NB4 (cell line): Measurements from ENCODE around the gene USP21.

Experiments
- POLR2A ChIP-seq: IDR thresholded peaks from 2 replicates; pipeline ENCODE4 v1.6.1; 2011; ENCODE audit warnings: mild to moderate bottlenecking; ENCODE audit not compliant: insufficient read length; ENCODE audit errors: extremely low read depth
- TF ChIP-seq, protein P1 (sequence below): IDR thresholded peaks from one replicate; pipeline ENCODE4 v1.5.1; 2012; ENCODE audit warnings: low read depth, low read length
- TF ChIP-seq, protein P2 (sequence below): IDR thresholded peaks from 2 replicates; pipeline ENCODE4 v1.6.1; 2011; ENCODE audit warnings: low read depth, low read length

DNA sequence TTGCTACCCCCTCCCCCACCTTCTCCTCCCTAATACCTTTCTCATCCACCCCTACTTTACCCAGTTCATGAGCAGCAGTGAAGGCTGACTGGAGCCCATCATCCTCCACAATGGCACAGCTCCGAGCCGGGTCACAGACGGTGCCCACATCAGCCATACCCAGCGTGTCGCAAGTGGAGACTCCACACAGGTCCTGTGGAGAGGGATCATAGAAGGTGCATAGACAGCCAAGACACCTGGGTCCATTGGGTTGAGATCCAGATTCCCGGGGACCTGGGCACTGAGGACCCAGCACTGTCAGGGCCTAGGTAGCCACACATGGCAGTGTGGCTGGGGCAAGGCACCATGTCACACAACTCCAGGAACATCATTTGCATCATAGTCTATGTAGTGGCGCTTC, 36.8 kb downstream of the USP21 start:
- TF ChIP-seq, protein P1, sequence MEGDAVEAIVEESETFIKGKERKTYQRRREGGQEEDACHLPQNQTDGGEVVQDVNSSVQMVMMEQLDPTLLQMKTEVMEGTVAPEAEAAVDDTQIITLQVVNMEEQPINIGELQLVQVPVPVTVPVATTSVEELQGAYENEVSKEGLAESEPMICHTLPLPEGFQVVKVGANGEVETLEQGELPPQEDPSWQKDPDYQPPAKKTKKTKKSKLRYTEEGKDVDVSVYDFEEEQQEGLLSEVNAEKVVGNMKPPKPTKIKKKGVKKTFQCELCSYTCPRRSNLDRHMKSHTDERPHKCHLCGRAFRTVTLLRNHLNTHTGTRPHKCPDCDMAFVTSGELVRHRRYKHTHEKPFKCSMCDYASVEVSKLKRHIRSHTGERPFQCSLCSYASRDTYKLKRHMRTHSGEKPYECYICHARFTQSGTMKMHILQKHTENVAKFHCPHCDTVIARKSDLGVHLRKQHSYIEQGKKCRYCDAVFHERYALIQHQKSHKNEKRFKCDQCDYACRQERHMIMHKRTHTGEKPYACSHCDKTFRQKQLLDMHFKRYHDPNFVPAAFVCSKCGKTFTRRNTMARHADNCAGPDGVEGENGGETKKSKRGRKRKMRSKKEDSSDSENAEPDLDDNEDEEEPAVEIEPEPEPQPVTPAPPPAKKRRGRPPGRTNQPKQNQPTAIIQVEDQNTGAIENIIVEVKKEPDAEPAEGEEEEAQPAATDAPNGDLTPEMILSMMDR: no peak
- no peak for TF ChIP-seq POLR2A
- TF ChIP-seq, protein P2, sequence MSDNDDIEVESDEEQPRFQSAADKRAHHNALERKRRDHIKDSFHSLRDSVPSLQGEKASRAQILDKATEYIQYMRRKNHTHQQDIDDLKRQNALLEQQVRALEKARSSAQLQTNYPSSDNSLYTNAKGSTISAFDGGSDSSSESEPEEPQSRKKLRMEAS: no peak
